ENCODE measurements around the gene NFKBIE. TPM values are rescaled to one million over a fixed set of nuclear protein-coding genes. Genes with fewer than 3 reads are reported as not detected.

The NFKBIE gene
- total and polyA plus RNA-seq, 8 donors, result 0.89 to 23.5 (median 10.3) TPM; not detected in 2

- intact Hi-C loops (cut with DNase I; ENCODE audit: low total_unique reads), result no loop called here
- Histone ChIP-seq H3K36me3 (peaks cover 17 to 39% (median 26%) of the 10 kb centered on the region in 4 donors), H3K4me3 (no peak overlapping the region), H3K9me3 (no peaks in the 10 kb centered on the region), H3K27me3 (no peaks in the 10 kb centered on the region), H3K4me1 (peaks cover 43 to 52% (median 48%) of the 10 kb centered on the region in 4 donors), H3K27ac (no peak overlapping the region)
- WGBS, 5 donors, result 93 to 98% (median 97%) methylated on average over 8 of the region's 8 CpGs; no CpG with 5 or more reads in 1 of the 5 donors
- TF ChIP-seq EP300 (IDR thresholded peaks at IDR 0.05), result no peak
- DNase-seq, result no peak
Measured at GRCh38 chr6:44261581-44261980, 3.8 kb downstream of the NFKBIE start.

- Histone ChIP-seq H3K4me1 (peaks cover 49 to 59% (median 57%) of the 10 kb centered on the region in 4 donors), H3K27me3 (no peaks in the 10 kb centered on the region)
Measured at GRCh38 chr6:44260451-44261297, 4.7 kb downstream of the NFKBIE start.

DNA sequence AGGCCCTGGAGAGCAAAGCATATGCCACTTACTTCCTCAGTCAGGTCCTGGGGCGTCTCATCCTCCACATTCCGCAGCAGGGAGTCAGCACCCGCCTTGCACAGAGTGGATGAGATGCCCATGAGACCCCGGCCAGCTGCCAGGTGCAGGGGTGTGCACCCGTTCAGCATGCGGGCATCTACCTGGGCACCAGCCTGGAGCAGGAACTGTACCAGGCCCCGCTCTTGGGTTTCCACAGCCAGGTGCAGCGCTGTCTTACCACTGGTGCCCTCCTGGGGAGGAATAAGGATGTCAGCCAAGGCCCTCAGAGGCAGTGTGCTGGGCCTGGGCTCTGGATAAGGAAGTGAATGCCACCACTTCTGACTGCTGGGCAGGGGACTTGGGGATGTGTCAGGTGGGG is 5.3 kb downstream of the NFKBIE start:
- Histone ChIP-seq H3K27ac (no peak overlapping the region), H3K4me3 (no peak overlapping the region), H3K27me3 (no peaks in the 10 kb centered on the region), H3K4me1 (peaks cover 48 to 65% (median 62%) of the 10 kb centered on the region in 4 donors), H3K9me3 (no peaks in the 10 kb centered on the region), H3K36me3 (peaks cover 21 to 48% (median 33%) of the 10 kb centered on the region in 4 donors)
- no peak for TF ChIP-seq EP300 (IDR thresholded peaks at IDR 0.05)
- no peak for TF ChIP-seq POLR2AphosphoS5 (IDR thresholded peaks at IDR 0.05)
- no peak for TF ChIP-seq POLR2A (IDR thresholded peaks at IDR 0.05)
- TF ChIP-seq CTCF (IDR thresholded peaks at IDR 0.05), result no peak
- no peak for DNase-seq
- intact Hi-C loops (cut with DNase I; ENCODE audit: low total_unique reads), result no loop called here
- WGBS, 5 donors, result 95 to 100% (median 98%) methylated on average over 2 to 8 of the region's 8 CpGs

More at GRCh38 chr6:44260451-44261297, 4.7 kb downstream of the NFKBIE start:
- TF ChIP-seq EP300 (IDR thresholded peaks at IDR 0.05) (no peak), POLR2A (IDR thresholded peaks at IDR 0.05) (no peak), CTCF (IDR thresholded peaks at IDR 0.05) (no peak), POLR2AphosphoS5 (IDR thresholded peaks at IDR 0.05) (no peak)
- intact Hi-C loops (cut with DNase I; ENCODE audit: low total_unique reads), result no loop called here
- 93 to 95% (median 94%) methylated on average over 6 of the region's 6 CpGs for WGBS, 5 donors
- Histone ChIP-seq H3K4me3 (no peak overlapping the region), H3K36me3 (peaks cover 17 to 41% (median 26%) of the 10 kb centered on the region in 4 donors), H3K9me3 (no peaks in the 10 kb centered on the region), H3K27ac (no peak overlapping the region)
- no peak for DNase-seq

GRCh38 chr6:44258921-44259320 is 6.4 kb downstream of the NFKBIE start:
- intact Hi-C loops (cut with DNase I; ENCODE audit: low total_unique reads), result no loop called here
- Histone ChIP-seq H3K9me3 (no peaks in the 10 kb centered on the region), H3K4me1 (peaks cover 44 to 65% (median 59%) of the 10 kb centered on the region in 4 donors), H3K36me3 (peaks cover 32 to 59% (median 43%) of the 10 kb centered on the region in 4 donors), H3K4me3 (no peak overlapping the region), H3K27me3 (no peaks in the 10 kb centered on the region), H3K27ac (no peak overlapping the region)
- no peak for DNase-seq
- no peak for TF ChIP-seq POLR2A (IDR thresholded peaks at IDR 0.05)
- TF ChIP-seq CTCF (IDR thresholded peaks at IDR 0.05), result no peak
- TF ChIP-seq EP300 (IDR thresholded peaks at IDR 0.05), result no peak
- TF ChIP-seq POLR2AphosphoS5 (IDR thresholded peaks at IDR 0.05), result no peak
- WGBS, 5 donors, result 87 to 92% (median 90%) methylated on average over 3 of the region's 3 CpGs
